Activated CD4-positive, alpha-beta memory T cell treated with anti-CD3 and anti-CD28 coated beads, Interleukin-2, amount 10 ng/mL, durations not matched to agents 7 days and 5 days (primary cell): ENCODE results near the gene NCOA4. TPM values are rescaled to one million over a fixed set of nuclear protein-coding genes. Genes with fewer than 3 reads are reported as not detected.

ENCODE experiments used
- CTCF ChIA-PET: fragments of 350-600 bp; sonication (Branson Sonifier 250); formaldehyde crosslinking; loops from one replicate; lab custom pipeline; 2021; ENCODE audit warnings: antibody characterized with exemption, inconsistent platforms; lab: Charles Lee
- POLR2A ChIA-PET: fragments of 350-600 bp; sonication (Branson Sonifier 250); formaldehyde crosslinking; loops from one replicate; lab custom pipeline; 2021; ENCODE audit warnings: antibody characterized with exemption; lab: Charles Lee
- DNase-seq: peaks from one replicate; pipeline ENCODE4 v3.0.0-alpha.2; 2020
- H3K27ac Mint-ChIP-seq: one replicate; pipeline ENCODE4 v1.8.0; 2021; ENCODE audit warnings: mild to moderate bottlenecking, mixed read lengths
- H3K27me3 Mint-ChIP-seq: one replicate; pipeline ENCODE4 v1.8.0; 2021; ENCODE audit warnings: mixed read lengths
- H3K36me3 Mint-ChIP-seq: one replicate; pipeline ENCODE4 v1.8.0; 2021; ENCODE audit warnings: low read depth, mixed read lengths
- H3K4me1 Mint-ChIP-seq: one replicate; pipeline ENCODE4 v1.8.0; 2021; ENCODE audit warnings: mixed read lengths
- H3K4me3 Mint-ChIP-seq: one replicate; pipeline ENCODE4 v1.8.0; 2021; ENCODE audit warnings: mild to moderate bottlenecking, mixed read lengths
- H3K9me3 Mint-ChIP-seq: one replicate; pipeline ENCODE4 v1.8.0; 2021; ENCODE audit warnings: mixed read lengths
- total RNA-seq, 2 experiments: library from RNA; stranded (reverse); gene quantifications; one replicate each; pipeline ENCODE4 v1.2.3, GENCODE V29; 2021

The NCOA4 gene
- total RNA-seq, 2 experiments from 2014 or later = 104 to 105 TPM

GRCh38 chr10:46046261-46046660 is 15.8 kb upstream of the NCOA4 start, which contains the start of gene MSMB:
Gene MSMB, minus strand, starts transcription at chr10:46046269. Its CDS starts 32 bp downstream, at chr10:46046237.
- POLR2A ChIA-PET = no interaction called here
- Mint-ChIP-seq H3K36me3 (no peaks in the 10 kb centered on the region), H3K9me3 (no peaks in the 10 kb centered on the region), H3K4me3 (no peak within 1 kb of the TSS), H3K4me1 (no peaks in the 10 kb centered on the region), H3K27ac (no peak within 1 kb of the TSS), H3K27me3 (peaks cover 14% of the 10 kb centered on the region)
- no peak for DNase-seq
- CTCF ChIA-PET = no interaction called here

- Mint-ChIP-seq H3K36me3 (no peaks in the 10 kb centered on the region), H3K9me3 (no peaks in the 10 kb centered on the region), H3K4me1 (no peaks in the 10 kb centered on the region), H3K4me3 (no peak overlapping the region), H3K27ac (no peak overlapping the region), H3K27me3 (peaks cover 13% of the 10 kb centered on the region)
- DNase-seq = no peak
- POLR2A ChIA-PET = no interaction called here
- CTCF ChIA-PET = no interaction called here
Observed at GRCh38 chr10:46042527-46042926, 12.1 kb upstream of the NCOA4 start.

- DNase-seq = no peak
- ChIA-PET CTCF (interaction anchor here (1.5 kb wide), 1 partner anchor 11 kb away, joined by 5 read pairs; no protein-coding TSS in a partner anchor), POLR2A (interaction anchor here (0.9 kb wide), 1 partner anchor 14 kb away, joined by 3 read pairs; no protein-coding TSS in a partner anchor)
- Mint-ChIP-seq H3K4me1 (no peaks in the 10 kb centered on the region), H3K4me3 (no peak overlapping the region), H3K36me3 (no peaks in the 10 kb centered on the region), H3K27me3 (peaks cover 16% of the 10 kb centered on the region), H3K27ac (no peak overlapping the region), H3K9me3 (no peaks in the 10 kb centered on the region)
Observed at GRCh38 chr10:46040004-46040403, 9.6 kb upstream of the NCOA4 start.

GRCh38 chr10:46037107-46037825 is 6.8 kb upstream of the NCOA4 start:
- H3K27me3 Mint-ChIP-seq = peaks cover 11% of the 10 kb centered on the region
- no peaks in the 10 kb centered on the region for H3K9me3 Mint-ChIP-seq
- CTCF ChIA-PET = no interaction called here
- POLR2A ChIA-PET = no interaction called here
- no peaks in the 10 kb centered on the region for H3K36me3 Mint-ChIP-seq
- H3K4me3 Mint-ChIP-seq = no peak overlapping the region
- H3K4me1 Mint-ChIP-seq = no peaks in the 10 kb centered on the region
- no peak for DNase-seq
- H3K27ac Mint-ChIP-seq = no peak overlapping the region

- Mint-ChIP-seq H3K4me1 (peaks cover 4% of the 10 kb centered on the region), H3K9me3 (no peaks in the 10 kb centered on the region), H3K27me3 (peaks cover 5% of the 10 kb centered on the region), H3K4me3 (no peak overlapping the region), H3K27ac (no peak overlapping the region), H3K36me3 (no peaks in the 10 kb centered on the region)
- DNase-seq = no peak
- ChIA-PET POLR2A (no interaction called here), CTCF (no interaction called here)
Observed at GRCh38 chr10:46035923-46036849, 5.8 kb upstream of the NCOA4 start.

GRCh38 chr10:46033602-46034011 is 3.2 kb upstream of the NCOA4 start:
- H3K36me3 Mint-ChIP-seq = peaks cover 4% of the 10 kb centered on the region
- H3K27me3 Mint-ChIP-seq = peaks cover 4% of the 10 kb centered on the region
- H3K9me3 Mint-ChIP-seq = no peaks in the 10 kb centered on the region
- ChIA-PET POLR2A (no interaction called here), CTCF (no interaction called here)
- DNase-seq = no peak
- no peak overlapping the region for H3K27ac Mint-ChIP-seq
- no peak overlapping the region for H3K4me3 Mint-ChIP-seq
- H3K4me1 Mint-ChIP-seq = peaks cover 18% of the 10 kb centered on the region

- Mint-ChIP-seq H3K36me3 (peaks cover 13% of the 10 kb centered on the region), H3K4me3 (no peak overlapping the region), H3K4me1 (peaks cover 31% of the 10 kb centered on the region), H3K9me3 (no peaks in the 10 kb centered on the region), H3K27me3 (peaks cover 4% of the 10 kb centered on the region), H3K27ac (no peak overlapping the region)
- no peak for DNase-seq
- POLR2A ChIA-PET = interaction anchor here (0.7 to 0.9 kb wide), 2 partner anchors 60 to 439 kb away, joined by 3 to 4 read pairs; no protein-coding TSS in a partner anchor
- CTCF ChIA-PET = interaction anchor here (0.6 to 0.9 kb wide), 2 partner anchors 9 to 57 kb away, joined by 3 to 4 read pairs; no protein-coding TSS in a partner anchor
Observed at GRCh38 chr10:46031648-46032532, 1.5 kb upstream of the NCOA4 start.

- CTCF ChIA-PET = interaction anchor here (0.8 to 3.9 kb wide), 12 partner anchors 10 to 779 kb away, joined by 3 to 21 read pairs (median 4); no protein-coding TSS in a partner anchor
- H3K4me1 Mint-ChIP-seq = peaks cover 52% of the 10 kb centered on the region
- POLR2A ChIA-PET = interaction anchor here (0.8 to 1.8 kb wide), 6 partner anchors 9 to 241 kb away, joined by 3 to 5 read pairs (median 3); no protein-coding TSS in a partner anchor
- peaks cover 17% of the 10 kb centered on the region for H3K36me3 Mint-ChIP-seq
- H3K27ac Mint-ChIP-seq = peak overlapping the region; percentile 84
- peak overlapping the region; percentile 98 for H3K4me3 Mint-ChIP-seq
- H3K9me3 Mint-ChIP-seq = no peaks in the 10 kb centered on the region
- H3K27me3 Mint-ChIP-seq = no peaks in the 10 kb centered on the region
- DNase-seq = no peak
Observed at GRCh38 chr10:46029461-46030030, 877 bp downstream of the NCOA4 start.

- peak overlapping the region; percentile 98 for H3K4me3 Mint-ChIP-seq
- ChIA-PET POLR2A (interaction anchor here (0.9 to 1.8 kb wide), 5 partner anchors 8 to 242 kb away, joined by 3 to 5 read pairs (median 3); no protein-coding TSS in a partner anchor), CTCF (interaction anchor here (0.6 to 3.9 kb wide), 16 partner anchors 10 to 779 kb away, joined by 3 to 21 read pairs (median 4); partner anchors contain the start of gene TIMM23)
- no peaks in the 10 kb centered on the region for H3K9me3 Mint-ChIP-seq
- H3K27me3 Mint-ChIP-seq = no peaks in the 10 kb centered on the region
- peaks cover 17% of the 10 kb centered on the region for H3K36me3 Mint-ChIP-seq
- peak overlapping the region; percentile 84 for H3K27ac Mint-ChIP-seq
- H3K4me1 Mint-ChIP-seq = peaks cover 59% of the 10 kb centered on the region
- peak; percentile 38 for DNase-seq
Observed at GRCh38 chr10:46028584-46029460, 1.6 kb downstream of the NCOA4 start.

GRCh38 chr10:46026106-46026505 is 4.3 kb downstream of the NCOA4 start:
- Mint-ChIP-seq H3K9me3 (no peaks in the 10 kb centered on the region), H3K4me3 (no peak overlapping the region), H3K27me3 (no peaks in the 10 kb centered on the region), H3K4me1 (peaks cover 77% of the 10 kb centered on the region), H3K36me3 (peaks cover 17% of the 10 kb centered on the region), H3K27ac (no peak overlapping the region)
- POLR2A ChIA-PET = interaction anchor here (0.8 kb wide), 1 partner anchor 14 kb away, joined by 3 read pairs; no protein-coding TSS in a partner anchor
- CTCF ChIA-PET = interaction anchor here (1.2 to 3.9 kb wide), 2 partner anchors 8 to 12 kb away, joined by 4 to 21 read pairs; no protein-coding TSS in a partner anchor
- no peak for DNase-seq

GRCh38 chr10:46025406-46025805 is 5.0 kb downstream of the NCOA4 start:
- Mint-ChIP-seq H3K4me3 (no peak overlapping the region), H3K9me3 (no peaks in the 10 kb centered on the region), H3K4me1 (peaks cover 76% of the 10 kb centered on the region), H3K36me3 (peaks cover 17% of the 10 kb centered on the region), H3K27me3 (no peaks in the 10 kb centered on the region), H3K27ac (peak overlapping the region; percentile 21)
- CTCF ChIA-PET = interaction anchor here (0.9 kb wide), 1 partner anchor 790 kb away, joined by 3 read pairs; no protein-coding TSS in a partner anchor
- DNase-seq = no peak
- POLR2A ChIA-PET = interaction anchor here (0.6 to 0.8 kb wide), 2 partner anchors 15 to 100 kb away, joined by 3 to 4 read pairs; no protein-coding TSS in a partner anchor
